ENCODE data around the gene SYTL2.

- TF ChIP-seq, protein P1, sequence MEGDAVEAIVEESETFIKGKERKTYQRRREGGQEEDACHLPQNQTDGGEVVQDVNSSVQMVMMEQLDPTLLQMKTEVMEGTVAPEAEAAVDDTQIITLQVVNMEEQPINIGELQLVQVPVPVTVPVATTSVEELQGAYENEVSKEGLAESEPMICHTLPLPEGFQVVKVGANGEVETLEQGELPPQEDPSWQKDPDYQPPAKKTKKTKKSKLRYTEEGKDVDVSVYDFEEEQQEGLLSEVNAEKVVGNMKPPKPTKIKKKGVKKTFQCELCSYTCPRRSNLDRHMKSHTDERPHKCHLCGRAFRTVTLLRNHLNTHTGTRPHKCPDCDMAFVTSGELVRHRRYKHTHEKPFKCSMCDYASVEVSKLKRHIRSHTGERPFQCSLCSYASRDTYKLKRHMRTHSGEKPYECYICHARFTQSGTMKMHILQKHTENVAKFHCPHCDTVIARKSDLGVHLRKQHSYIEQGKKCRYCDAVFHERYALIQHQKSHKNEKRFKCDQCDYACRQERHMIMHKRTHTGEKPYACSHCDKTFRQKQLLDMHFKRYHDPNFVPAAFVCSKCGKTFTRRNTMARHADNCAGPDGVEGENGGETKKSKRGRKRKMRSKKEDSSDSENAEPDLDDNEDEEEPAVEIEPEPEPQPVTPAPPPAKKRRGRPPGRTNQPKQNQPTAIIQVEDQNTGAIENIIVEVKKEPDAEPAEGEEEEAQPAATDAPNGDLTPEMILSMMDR (IDR thresholded peaks at IDR 0.05 in 8 of 11, conservative IDR thresholded peaks at IDR 0.05 in 3 of 11), result no peak
- TF ChIP-seq POLR2A (IDR thresholded peaks at IDR 0.05) (no peak), POLR2AphosphoS5 (IDR thresholded peaks at IDR 0.05) (no peak)
These were observed 12.6 kb downstream of the SYTL2 start for GRCh38 chr11:85798361-85798760.
